GM19023 (cell line): ENCODE data around the gene ARHGAP22.

Source experiments
- ATAC-seq: cut with Tn5 transposase; IDR thresholded peaks from one replicate; pipeline ENCODE4 v1.9.1; 2021; ENCODE audit warnings: mild to moderate bottlenecking, moderate library complexity; ENCODE audit not compliant: unreplicated experiment

ARHGAP22 gene

DNA sequence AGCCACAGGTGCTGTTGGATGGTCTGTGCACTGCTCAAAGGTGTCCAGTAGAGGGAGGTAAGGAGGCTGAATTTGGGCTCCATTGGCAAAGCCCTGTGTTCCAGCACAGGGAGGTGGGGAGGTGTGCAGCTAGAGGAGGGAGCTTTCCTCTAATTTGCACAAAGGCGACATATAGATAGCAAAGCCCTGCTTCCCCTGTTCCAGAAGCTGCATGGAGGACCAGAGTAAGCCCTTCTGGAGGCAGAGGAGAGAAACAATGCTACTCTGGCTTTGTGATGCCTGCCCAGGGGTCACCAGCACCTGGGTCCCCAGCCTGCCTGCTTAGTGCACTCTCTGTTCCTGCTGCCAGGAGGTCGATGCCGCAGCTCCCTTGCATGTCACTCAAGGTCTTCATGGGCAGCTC, 3.4 kb upstream of the ARHGAP22 start:
- peak; percentile 84 for ATAC-seq

DNA sequence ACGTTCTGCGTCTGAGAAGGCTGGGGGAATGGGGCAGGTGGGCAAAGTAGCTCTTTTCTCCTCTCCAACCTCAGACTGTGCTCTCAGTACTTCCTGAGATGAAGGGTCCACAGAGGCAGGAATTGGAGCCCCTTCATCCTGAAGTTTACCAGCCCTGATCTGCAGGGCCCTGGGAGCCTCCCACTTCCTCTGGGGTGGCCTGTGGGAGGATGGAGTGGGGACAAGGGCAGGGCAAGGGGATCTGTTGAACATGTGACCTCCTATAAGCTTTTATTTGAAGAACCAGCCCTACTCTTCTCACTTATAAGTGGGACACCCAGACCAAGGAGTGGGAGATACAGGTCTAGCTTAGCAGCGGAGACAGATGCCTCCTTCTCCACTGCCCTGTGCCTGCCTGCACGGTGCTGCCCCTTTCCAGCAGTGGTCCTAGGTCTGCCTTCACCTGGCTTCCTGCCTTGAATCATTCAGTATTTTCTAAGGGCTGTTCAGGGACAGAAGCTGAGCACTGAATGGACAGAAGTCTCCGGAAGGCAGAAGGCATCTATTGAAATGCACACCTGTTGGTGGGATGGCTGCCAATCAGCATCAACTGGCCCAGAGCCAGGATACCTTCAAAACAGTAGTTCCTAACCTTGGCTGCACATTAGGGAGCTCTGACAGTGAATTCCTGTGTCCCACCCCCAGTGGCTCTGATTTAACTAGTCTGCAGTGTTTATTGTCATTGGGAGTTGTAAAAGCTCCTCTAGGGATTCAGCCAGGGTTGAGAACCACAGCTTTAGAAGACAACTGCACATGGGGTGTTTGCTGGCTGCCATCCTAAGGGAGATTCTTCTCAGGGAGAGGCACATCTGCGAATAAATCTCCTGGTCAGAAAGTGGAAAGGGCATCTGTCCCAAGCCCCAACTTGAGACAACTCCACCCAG, 2.7 kb upstream of the ARHGAP22 start:
- ATAC-seq = no peak

DNA sequence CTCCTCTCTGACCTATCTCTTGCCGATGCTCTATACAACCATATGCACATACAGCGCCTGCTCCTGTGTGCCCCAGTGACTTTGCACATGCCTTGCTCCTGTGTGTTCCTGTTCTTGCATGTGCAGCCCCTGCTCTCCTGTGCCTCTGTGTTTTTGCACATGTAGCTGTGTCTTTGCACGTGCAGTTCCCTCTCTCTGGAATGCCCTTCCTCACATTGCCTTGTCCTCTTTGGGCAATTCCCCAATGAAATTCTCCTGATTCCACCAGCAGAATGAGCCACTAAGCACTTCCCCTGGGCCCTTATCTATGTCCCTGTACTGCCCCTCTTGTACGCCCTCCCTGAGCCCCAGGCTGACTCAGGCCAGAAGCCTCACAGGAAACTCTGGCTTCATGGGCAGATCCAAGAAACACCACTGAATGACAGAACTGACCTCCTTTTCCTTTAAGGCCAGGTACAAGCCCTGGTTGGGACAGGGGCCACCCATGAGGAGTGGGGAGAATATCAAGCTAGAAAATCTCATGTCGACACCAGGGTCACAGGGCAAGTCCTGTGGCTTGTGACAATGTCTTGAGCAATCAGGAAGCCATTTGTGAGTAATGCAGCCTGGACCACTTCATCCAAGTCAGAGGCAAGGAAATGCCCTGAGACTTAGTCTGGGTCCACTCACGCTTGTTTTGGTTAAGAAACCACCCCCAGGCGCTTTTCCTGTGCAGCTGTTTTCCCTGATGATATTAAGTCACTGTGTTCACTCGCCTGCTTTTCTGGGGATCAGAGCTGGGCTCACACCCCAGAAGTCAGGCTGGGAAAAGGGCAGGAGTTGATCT, 1.9 kb upstream of the ARHGAP22 start:
- no peak for ATAC-seq

DNA sequence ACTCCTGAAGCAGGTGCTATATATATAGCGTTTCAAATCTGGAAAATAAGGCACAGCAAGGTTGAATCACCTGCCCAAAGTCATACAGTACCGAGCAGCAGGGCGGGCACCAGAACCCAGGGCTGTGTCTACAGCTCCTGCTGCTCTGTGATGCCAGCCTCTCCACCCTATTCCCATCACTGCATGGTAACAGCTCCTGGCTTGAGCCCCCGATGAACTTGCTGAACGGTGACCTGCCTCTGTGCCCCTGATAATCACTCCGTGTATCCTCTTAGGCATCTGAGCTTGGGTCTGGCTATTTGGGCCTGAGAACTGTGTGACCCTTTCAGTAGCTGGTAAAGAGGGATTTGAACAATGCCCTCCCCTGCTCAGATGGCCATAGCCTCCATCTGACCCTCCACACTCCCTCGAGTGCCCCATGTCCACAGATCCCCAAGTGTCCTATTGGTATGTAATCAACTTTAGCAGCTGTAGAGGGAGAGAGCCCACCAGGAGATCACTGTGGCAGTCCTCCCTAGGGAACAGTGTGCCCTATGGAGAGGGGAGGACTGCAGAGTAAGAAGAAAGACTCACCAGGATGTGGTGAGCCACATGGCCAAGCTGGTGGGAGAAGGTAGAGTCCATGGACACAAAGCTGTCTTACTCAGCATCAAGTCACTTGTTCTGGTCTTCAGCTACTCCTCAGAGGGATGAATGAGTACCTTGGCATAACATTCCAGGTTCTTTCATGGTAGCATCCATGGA, 1.1 kb upstream of the ARHGAP22 start:
- no peak for ATAC-seq

DNA sequence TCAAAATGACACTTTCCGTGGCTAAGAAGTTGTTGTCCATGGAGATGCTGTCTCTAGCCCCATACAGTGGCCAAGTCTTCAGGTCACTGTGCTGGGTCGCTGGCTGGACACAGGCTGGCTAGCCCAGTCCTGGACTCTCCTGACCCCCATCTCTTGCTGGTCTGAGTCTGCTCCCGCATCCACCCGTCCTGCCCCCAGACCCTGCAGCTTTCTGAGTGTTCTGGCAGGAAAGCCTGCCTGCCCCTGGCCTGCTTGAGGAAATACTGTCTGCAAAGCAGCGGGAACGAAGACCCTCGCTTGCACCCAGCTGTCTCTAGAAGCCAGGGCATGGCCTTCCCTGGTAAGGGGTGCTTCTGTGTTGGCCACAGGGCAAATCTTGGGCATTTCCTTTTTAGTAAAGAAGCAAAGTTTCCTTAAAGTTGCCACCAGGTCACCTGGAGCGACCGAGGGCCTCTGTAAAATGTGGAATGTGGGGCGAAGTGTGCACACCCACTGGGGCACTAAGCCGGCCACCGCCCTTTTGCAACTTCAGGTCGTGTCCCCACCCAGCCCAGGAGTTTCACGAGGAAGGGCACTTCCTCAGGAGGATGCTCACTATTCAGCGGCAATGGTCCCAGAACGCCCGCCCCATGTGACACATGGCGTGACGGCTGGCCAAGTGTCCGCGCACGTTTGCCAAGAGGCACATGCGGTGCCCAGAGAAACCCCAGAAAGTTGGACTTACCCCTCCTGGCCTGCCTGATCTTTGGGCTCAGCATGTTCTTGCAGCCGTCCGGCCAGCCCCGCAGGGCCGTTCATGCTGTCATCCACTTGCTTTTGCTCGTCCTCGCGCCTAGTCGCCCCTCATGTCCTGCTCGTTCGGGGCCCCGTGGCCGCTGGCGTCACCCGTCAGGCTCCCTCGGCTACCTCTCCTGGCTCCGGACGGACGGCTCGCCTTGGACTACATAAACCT, 558 bp downstream of the ARHGAP22 start:
- ATAC-seq = no peak

DNA sequence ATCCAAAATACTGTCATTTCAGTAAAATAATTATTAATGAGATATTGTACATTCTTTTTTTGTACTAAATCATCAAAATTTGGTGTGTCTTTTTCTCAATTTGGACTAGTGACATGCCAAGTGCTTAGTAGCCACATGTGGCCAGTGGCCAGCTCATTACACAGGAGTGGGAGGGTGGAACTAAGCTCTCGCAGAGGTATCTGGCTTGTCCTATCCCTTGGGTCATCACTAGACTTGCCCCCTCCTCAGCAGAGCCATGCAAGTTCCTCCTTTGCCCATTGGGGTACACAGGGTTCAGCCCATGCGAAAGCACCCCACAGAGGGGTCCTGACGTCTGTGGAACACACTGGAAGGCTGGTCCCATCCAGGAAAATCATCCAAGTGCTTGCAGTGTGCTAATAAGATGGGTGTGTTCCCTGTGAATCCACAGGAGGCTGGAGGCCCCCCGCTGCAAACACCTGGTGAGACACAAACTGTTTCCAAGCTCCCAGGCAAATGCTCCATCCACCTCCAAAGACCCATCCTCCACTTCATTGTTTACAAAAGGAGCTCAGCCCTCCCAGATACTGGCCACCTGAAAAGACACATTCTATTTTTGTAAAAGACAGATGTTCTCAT, 1.3 kb downstream of the ARHGAP22 start:
- ATAC-seq = no peak

DNA sequence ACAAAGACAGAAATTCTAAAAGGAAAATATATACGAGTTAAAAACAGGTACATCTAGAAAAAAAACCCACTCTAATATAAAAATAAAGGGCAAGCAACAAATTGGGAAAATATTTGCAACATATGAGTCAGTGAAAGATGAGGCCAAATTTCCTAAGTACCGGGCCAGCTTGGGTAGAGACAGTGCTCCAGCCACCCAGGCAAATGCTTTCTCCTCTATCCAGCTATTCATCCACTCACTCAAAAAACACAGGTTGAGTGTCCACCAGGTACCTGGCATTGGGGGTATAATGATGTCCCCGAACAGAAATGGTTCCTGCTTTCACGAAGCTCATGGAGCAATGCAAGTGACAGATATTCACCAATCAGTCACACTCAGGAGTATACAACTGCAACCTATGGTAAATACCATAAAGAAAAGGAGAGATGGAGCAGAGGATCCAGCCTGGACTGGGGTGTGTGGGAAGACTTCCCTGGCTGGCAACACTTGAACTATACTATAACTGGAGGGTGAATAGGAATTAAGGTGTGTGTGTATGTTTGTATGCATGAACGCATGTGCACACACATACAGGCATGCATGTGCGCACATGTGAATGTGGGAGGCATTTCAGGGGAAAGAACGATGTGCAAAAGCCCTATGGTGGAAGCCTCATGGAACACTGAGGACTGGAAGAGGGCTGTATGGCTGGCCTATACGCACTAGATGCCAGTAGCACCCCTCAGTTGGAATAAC, 2.3 kb downstream of the ARHGAP22 start:
- ATAC-seq = no peak

DNA sequence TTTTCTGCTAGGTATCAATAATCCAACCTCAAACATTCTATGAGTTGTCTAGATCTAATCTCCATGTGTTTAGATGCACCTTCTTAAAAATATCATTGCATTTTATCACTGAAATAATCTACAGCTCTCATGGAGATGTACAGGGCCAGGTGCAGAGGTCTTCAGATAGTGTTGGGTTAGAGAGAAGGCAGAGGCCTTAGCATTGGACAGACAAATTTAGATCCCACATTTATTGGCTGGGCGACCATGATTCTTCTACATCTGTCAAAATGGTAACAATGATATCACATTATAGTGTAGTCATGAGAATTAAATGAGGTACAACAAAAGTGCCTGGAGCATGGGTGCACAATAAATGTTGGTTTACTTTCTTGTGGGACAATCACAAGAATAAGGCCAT, 3.1 kb downstream of the ARHGAP22 start:
- ATAC-seq = no peak

DNA sequence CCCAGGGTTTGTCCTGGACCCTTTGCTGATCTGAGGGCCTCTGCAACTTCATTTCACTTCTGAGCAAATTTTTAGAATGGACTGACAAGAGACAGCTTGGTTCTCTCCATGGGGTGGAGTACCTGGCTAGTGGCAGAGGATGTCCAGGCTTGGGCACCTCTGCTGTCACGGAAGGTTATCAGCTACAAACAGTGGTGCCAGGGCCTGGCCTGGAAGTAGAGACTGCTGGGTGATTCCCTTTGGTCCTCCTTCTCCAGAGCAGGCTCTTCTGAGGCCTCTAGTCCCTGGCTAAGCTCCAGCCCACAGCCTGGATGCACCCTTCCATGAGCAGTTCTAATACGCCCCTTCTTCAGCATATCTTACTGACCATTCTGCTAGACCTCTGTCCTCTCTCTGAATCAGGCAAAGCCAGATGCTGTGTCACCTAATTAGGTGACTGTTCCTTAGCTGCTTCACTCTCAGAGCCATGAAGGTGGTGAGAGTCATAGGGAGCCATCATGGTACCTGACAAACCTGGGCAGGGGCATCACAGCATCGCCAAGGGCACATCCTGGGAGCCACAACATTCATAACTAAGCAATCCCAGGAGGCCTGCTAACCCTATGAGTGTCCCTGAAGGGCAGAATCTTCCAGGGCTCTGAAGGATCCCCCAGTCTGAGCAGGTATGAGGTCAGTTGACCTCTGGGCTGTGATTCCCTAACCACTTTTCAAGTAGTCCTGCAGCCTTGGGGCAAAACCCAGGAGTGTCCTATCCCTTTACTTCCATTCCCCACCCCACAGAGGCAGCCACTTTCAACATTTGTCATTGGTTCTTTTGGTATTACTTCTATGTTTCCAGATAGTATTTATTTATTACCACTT, 4.0 kb downstream of the ARHGAP22 start:
- ATAC-seq = no peak

DNA sequence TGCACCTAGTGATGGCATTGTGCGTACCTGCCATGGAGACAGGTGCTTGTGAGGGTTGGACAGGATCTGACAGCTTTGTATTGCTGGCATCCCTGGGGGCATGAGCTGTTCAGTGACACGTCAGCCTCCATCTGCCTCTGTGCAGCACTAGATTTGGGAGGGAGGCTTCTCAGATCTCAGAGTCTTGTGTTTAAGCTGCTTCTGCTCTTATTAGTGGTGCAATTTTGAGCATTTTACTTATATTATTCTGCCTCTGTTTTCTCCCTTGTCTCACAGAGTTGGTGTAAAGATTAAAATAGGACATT, 5.1 kb downstream of the ARHGAP22 start:
- ATAC-seq = no peak

DNA sequence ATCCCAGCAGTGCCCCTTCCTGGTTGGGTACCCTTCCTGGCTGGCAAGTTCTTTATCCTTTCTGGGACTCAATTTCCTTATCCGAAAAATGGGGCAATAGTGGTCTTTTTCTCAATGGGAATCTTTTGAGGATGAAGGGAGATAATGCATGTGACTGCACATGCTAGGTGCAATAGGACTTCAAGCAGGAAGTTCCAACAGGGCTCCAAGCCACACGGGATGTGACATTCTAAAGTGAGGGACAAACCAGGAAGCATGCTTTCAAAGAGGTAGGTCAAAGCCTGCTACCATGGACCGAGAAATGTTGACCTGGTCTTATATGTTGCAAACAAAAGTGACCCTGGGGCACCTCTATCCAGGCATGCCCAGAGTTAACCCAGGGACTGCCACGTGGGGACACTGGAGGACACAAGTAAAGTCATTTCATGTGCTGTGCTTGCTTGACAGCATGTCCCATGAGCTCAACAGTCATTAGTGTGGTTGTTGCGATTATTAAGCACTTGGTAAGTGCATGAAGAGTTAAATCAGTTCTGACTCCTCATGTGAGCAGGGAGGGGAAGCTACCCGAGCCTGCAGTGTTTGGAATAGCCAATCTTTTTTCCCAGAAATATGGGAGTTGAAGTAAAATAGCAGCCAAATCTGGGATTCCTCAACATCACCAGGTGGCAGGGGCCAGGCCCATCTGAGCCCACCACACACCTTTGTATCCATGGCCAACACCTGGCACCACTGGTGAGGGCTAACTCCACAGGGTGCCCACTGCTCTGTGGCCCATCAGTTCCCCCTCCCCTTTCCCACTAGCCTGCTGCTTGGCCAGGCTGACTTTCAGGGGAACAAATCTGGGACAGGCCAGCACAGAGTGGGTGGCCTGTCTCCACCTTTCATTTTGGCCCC, 5.7 kb downstream of the ARHGAP22 start:
- ATAC-seq = no peak

DNA sequence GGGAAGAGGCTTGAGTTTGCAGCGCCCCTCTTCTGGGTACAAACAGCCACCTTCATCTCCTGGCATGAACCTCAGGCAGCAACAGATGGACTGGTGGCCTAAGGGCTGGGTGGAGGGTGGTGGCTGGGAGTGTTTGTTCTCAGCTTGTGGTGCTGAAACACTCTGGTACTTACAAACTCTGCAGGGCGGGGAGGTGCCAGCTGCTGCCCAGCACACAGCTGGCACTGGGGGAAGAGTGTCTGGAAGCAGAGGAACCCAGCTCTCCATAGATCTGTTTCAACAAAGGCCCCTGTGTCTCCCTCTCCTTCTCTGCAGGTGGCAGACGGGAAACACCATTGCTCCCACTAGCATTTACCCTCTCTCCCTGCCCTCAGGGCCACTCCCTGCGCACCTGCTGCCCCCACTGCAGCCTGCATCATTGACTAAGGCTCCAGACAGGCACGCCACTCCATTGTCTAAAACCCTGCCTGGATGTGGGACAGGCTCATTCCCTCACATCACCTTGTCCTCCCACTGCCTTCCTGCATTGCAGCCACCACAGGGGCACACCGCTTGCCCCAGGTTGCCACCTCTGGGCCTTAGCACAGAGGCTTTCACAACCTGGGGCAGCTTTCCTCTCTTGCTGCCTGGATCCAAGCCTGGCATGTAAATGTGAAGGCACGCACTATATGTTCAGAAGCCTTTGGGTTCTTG, 6.5 kb downstream of the ARHGAP22 start:
- ATAC-seq = no peak

DNA sequence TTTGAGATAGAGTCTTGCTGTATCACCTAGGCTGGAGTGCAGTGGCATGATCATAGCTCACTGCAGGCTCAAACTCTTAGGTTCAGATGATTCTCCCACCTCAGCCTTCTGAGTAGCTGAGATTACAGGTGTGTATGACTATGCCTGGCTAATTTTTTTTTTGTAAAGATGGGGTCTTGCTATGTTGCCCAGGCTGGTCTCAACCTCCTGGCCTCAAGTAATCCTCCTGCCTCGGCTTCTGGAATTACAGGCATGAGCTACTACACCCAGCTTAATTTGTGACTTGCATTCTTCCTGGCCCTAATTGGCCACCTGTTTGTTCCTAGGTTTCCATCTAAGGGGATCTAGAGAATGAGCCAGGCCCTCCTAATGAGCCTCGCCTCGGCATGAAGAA, 9.3 kb downstream of the ARHGAP22 start:
- no peak for ATAC-seq

DNA sequence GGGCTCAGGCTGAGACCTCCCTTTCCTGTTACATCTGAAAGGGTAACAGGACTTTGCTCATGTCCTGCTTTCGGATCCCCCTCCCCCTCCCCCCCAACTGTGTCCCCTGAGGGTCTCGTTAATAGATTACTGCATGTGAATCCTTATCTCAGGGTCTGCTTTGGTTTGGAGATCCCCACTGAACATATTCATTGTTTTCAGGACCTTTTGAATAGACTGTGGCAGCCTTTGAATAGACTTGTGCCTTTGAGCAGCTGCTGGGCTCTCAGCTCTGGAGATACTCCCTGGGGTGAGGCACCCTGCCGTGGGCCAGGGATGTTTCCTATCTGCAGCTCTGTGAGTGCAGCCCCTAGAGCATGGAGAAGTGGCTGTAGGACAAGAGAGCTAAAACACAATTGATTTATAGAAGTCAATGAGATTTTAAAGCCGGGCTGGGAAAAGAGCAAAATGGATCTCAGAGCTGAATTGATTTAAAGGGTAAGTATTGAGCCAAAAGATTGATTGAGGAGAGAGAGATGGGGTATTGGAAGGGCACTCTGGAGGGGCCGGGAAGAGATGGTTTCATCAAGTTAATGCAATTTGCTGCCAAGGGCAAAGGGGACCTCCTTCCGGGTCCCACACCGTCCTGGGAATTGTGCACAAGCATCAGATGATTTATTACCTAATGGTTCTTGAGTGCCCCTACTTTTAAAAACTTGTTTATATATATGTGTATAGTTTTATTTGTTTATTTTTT, 9.9 kb downstream of the ARHGAP22 start:
- no peak for ATAC-seq

DNA sequence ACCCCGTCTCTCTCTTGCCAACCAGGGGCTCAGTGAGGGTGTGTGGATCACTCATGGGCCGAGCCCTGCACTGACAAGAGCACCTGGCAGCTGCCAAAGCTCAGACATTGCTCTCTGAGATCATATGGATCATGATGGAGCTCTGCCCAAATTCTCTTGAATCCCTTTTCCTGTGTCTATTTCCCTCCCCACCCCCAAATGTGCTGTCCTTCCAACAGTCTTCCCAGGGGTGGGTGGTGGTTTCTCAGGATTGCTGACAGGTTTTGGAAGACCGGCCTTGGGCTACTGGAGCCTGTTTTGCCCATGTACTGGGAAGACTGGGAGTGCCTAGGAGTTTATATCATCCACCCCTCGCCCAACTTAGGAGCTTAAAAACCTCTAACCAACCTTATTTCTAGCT, 10.5 kb downstream of the ARHGAP22 start:
- no peak for ATAC-seq

DNA sequence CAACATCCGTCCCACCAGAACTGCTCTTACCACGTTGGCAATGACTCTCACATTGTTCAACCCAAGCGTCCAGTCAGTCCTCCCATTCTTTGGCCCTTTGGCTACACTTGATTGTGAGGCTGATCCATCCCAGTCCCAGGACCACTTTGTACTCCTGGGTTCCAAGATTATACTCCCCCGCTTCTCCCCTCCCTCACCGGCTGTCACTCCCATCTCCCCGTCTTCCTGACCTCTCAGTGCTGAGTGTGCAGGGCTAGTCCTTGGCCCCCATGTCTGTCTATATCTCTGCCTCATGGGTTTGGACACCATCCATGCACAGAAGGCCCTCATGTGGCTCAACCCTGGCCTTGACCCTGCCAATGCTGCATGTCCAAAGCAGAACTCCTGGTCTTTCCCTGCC, 12.5 kb downstream of the ARHGAP22 start:
- ATAC-seq = no peak
